Panc1 (cell line): ENCODE data around the gene SLC35A3. TPM values are rescaled to one million over a fixed set of nuclear protein-coding genes. Genes with fewer than 3 reads are reported as not detected.

ENCODE experiments used
- ATAC-seq: fragments of 200-7000 bp; cut with Tn5 transposase; 2 replicates; pipeline ENCODE4 v1.9.1; 2020; ENCODE audit warnings: mild to moderate bottlenecking, moderate library complexity
- BruUV-seq: library from RNA; stranded (reverse); fragments of 400-500 nt; replicated peaks from 2 replicates; lab custom pipeline; 2021; lab: Mats Ljungman, UMichigan
- CTCF ChIA-PET: fragments of 300-600 bp; sonication (Branson Sonifier 250); formaldehyde crosslinking; loops from one replicate; lab custom pipeline; 2022; ENCODE audit warnings: antibody characterized with exemption; lab: Charles Lee
- POLR2A ChIA-PET: fragments of 300-600 bp; sonication (Branson Sonifier 250); formaldehyde crosslinking; loops from one replicate; lab custom pipeline; 2022; ENCODE audit warnings: antibody characterized with exemption; lab: Charles Lee
- DNase-seq: peaks from one replicate; pipeline ENCODE4 v3.0.0-alpha.2; 2010; ENCODE audit warnings: low read depth, low spot score
- H3K27ac ChIP-seq: 2 replicates; pipeline ENCODE4 v1.5.1; 2011; ENCODE audit warnings: mild to moderate bottlenecking, low read length, inconsistent platforms
- H3K27me3 ChIP-seq: fragments of 200-500 bp; sonication (Bioruptor generic); 2 replicates; pipeline ENCODE4 v1.6.0; 2014; ENCODE audit warnings: low read length, inconsistent platforms; ENCODE audit not compliant: control insufficient read depth, insufficient read depth
- H3K36me3 ChIP-seq: fragments of 200-500 bp; sonication (Bioruptor generic); 2 replicates; pipeline ENCODE4 v1.5.1; 2014; ENCODE audit warnings: inconsistent platforms, mild to moderate bottlenecking, low read length, moderate library complexity; ENCODE audit not compliant: control insufficient read depth, insufficient read depth
- H3K4me1 ChIP-seq: 2 replicates; pipeline ENCODE4 v1.5.1; 2011; ENCODE audit warnings: inconsistent platforms, mild to moderate bottlenecking, low read length, moderate library complexity; ENCODE audit not compliant: control insufficient read depth, insufficient read depth
- H3K4me3 ChIP-seq, 2 experiments: 2 replicates each; pipeline ENCODE4 v1.5.1; 2011 to 2012; ENCODE audit warnings: low read depth in 2 of 2, low read length in 2 of 2, mild to moderate bottlenecking in 2 of 2, inconsistent platforms in 1 of 2, moderate library complexity in 1 of 2
- H3K9me3 ChIP-seq: fragments of 200-500 bp; sonication (Bioruptor generic); 2 replicates; pipeline ENCODE4 v1.5.1; 2014; ENCODE audit warnings: low read depth, mild to moderate bottlenecking, inconsistent platforms, low read length, moderate library complexity; ENCODE audit not compliant: control insufficient read depth, insufficient read depth
- CTCF ChIP-seq: fragments of 450-650 bp; IDR thresholded peaks from 2 replicates; pipeline ENCODE4 v1.5.1; 2017; ENCODE audit warnings: mild to moderate bottlenecking
- POLR2AphosphoS5 ChIP-seq: IDR thresholded peaks from 2 replicates; pipeline ENCODE4 v1.6.1; 2012; ENCODE audit warnings: mild to moderate bottlenecking, low read depth, low read length, moderate library complexity
- REST ChIP-seq, 2 experiments: IDR thresholded peaks; 2 replicates each; pipeline ENCODE4 v1.6.1; 2011 to 2012; ENCODE audit warnings: low read depth in 2 of 2, control low read depth in 1 of 2, low read length in 1 of 2, mild to moderate bottlenecking in 1 of 2, moderate library complexity in 1 of 2; ENCODE audit not compliant: insufficient read depth in 1 of 2
- SIN3A ChIP-seq: IDR thresholded peaks from 2 replicates; pipeline ENCODE4 v1.6.1; 2012; ENCODE audit warnings: low read depth, mild to moderate bottlenecking, low read length, moderate library complexity, borderline replicate concordance; ENCODE audit not compliant: insufficient read depth
- TCF7L2 ChIP-seq: IDR thresholded peaks from 2 replicates; pipeline ENCODE4 v1.6.1; 2011; ENCODE audit warnings: mild to moderate bottlenecking, low read depth, low read length, inconsistent platforms
- in situ Hi-C: cut with HindIII; loops from 2 replicates; pipeline ENCODE4 v1.10.0; 2016; ENCODE audit warnings: low sequenced_read_pairs, low pct_unique_long_range_greater_than_20kb
- intact Hi-C: fragments of 100-400 bp; cut with micrococcal nuclease; formaldehyde crosslinking; loops from one replicate; pipeline ENCODE4 v1.10.0; 2022; ENCODE audit not compliant: unreplicated experiment
- total RNA-seq: library from RNA; stranded (reverse); gene quantifications from one replicate; pipeline ENCODE4 v1.2.1, GENCODE V29; 2021; ENCODE audit not compliant: unreplicated experiment

The SLC35A3 gene
- total RNA-seq, 1 experiment from 2014 or later = 15.9 TPM

GRCh38 chr1:100053119-100053518 is 83.3 kb downstream of the SLC35A3 start:
- H3K4me1 ChIP-seq = no peaks in the 10 kb centered on the region
- CTCF ChIA-PET = no interaction called here
- intact Hi-C loops = no loop called here
- H3K27me3 ChIP-seq = no peaks in the 10 kb centered on the region
- DNase-seq = no peak
- no peak overlapping the region for H3K27ac ChIP-seq
- no peaks in the 10 kb centered on the region for H3K9me3 ChIP-seq
- POLR2A ChIA-PET = no interaction called here
- in situ Hi-C loops = no loop called here
- no peak for TF ChIP-seq CTCF
- TF ChIP-seq TCF7L2 = no peak
- no peak for TF ChIP-seq REST (IDR thresholded peaks at IDR 0.05; ENCODE audit: insufficient read depth in 1 of 2, low read depth in 2 of 2, low read length in 1 of 2)
- no peak for TF ChIP-seq POLR2AphosphoS5
- no peak for TF ChIP-seq SIN3A
- no TSS peak for BruUV-seq
- no peaks in the 10 kb centered on the region; the same call in 1 of the 2 replicates for H3K36me3 ChIP-seq
- no peak for ATAC-seq
- no peak overlapping the region for H3K4me3 ChIP-seq

DNA sequence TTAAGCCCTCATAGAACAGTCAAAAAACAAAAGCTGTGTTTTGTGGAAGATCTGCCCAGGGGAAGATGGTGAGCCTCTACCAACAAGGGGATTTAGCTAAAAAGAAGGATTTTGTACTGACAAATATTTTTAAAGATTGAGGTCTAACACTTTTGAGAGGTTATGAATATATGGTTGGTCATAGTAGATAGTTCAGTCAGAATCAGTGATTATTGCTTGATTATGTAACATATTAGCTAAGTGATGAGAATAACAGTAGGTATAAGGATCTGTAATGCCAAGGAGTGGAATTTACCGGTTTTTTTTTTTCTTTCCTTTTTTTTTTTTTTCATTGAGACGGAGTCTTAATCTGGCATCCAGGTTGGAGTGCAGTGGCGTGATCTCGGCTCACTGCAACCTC is 83.9 kb downstream of the SLC35A3 start:
- POLR2A ChIA-PET = interaction anchor here (0.6 kb wide), 1 partner anchor 75 kb away, joined by 3 read pairs; no protein-coding TSS in a partner anchor
- CTCF ChIA-PET = no interaction called here
- H3K27ac ChIP-seq = no peak overlapping the region
- intact Hi-C loops = no loop called here
- H3K9me3 ChIP-seq = no peaks in the 10 kb centered on the region
- DNase-seq (no peak), ATAC-seq (no peak)
- H3K4me3 ChIP-seq = no peak overlapping the region
- no peaks in the 10 kb centered on the region for H3K4me1 ChIP-seq
- H3K27me3 ChIP-seq = no peaks in the 10 kb centered on the region
- peaks cover 4% of the 10 kb centered on the region; the same call in 1 of the 2 replicates for H3K36me3 ChIP-seq
- no TSS peak for BruUV-seq
- TF ChIP-seq TCF7L2 = no peak
- no peak for TF ChIP-seq POLR2AphosphoS5
- in situ Hi-C loops = no loop called here

- TF ChIP-seq SIN3A (no peak), POLR2AphosphoS5 (no peak), TCF7L2 (no peak), REST (IDR thresholded peaks at IDR 0.05; ENCODE audit: insufficient read depth in 1 of 2, low read depth in 2 of 2, low read length in 1 of 2) (no peak), CTCF (no peak)
- in situ Hi-C loops (no loop called here), intact Hi-C loops (no loop called here)
- Histone ChIP-seq H3K27ac (no peak overlapping the region), H3K9me3 (no peaks in the 10 kb centered on the region), H3K4me3 (no peak overlapping the region), H3K36me3 (peaks cover 16% of the 10 kb centered on the region), H3K27me3 (no peaks in the 10 kb centered on the region), H3K4me1 (no peaks in the 10 kb centered on the region)
- ChIA-PET POLR2A (no interaction called here), CTCF (no interaction called here)
- ATAC-seq = no peak
- DNase-seq = no peak
- no TSS peak for BruUV-seq
Measured at GRCh38 chr1:100061681-100062080, 91.9 kb downstream of the SLC35A3 start.
